ENCODE data around the gene DDN. TPM values are rescaled to one million over a fixed set of nuclear protein-coding genes. Genes with fewer than 3 reads are reported as not detected.

DDN gene
- total RNA-seq, 1 donor from 2014 or later, result not detected

DNA sequence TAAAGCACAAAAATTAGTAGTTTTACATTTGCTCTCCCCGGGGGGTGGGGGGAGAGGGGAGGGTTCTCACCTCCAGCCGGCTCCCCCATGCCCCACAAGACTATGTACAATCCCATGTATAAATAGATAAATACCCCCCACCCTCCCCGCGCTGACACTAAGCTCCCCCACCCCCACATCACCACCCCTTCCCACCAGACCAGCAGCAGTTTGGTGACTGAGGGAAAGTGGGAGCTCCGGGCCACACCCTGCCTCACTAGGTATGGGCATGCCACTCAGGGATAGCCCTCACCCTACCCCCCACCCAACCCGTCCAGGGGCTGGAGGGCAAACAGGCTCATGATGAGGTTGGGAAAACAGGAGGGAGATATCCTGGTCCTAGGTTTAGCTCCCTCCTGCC, 21.3 kb upstream of the DDN start:
- H3K36me3 ChIP-seq, result peaks cover 39 to 48% of the 10 kb centered on the region in 2 donors
- peak overlapping the region; percentile 86 to 96 for H3K27ac ChIP-seq

DNA sequence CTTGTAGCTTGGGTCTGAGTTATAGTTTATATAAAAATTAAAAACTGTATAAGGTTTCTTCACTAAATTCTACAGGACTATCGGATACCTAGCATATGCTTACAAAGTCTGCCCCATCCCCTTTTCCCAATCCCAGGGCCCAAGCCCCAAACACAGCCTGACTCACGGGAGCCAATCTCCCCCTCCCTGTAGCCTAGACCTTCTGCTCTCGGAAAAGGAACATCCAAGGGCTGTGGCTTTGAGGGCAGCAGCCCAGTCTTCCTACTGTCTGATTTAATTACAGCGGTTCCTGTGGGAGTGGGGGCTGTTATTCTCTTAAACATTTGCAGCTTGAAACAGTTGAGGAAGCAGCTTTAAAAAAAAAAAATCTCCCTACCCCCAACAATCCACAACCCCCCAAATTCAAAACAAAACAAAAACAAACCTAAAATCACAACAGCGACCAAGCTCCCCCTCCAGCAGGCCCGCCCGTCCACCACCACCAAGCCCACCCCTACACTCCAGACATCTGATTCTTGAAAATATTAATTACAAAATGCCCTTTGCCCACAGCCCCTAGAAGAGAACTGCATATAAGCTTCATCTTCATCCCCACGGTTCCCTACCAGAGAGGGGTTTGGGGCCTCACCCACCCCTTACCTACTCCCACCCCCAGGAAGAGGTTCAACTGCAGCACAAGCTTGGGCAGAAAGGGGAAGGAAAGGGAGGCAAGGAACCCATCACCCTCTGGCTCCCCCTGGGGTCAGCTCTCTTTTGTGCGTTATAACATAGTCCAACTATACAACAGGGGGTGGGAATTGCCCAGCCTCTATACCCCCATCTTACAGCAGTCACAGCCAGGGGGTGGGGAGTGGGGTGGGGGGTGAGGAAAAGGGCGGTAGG, 20.5 kb upstream of the DDN start:
- intact Hi-C loops (cut with DNase I), result loop anchor here (5.0 kb wide), 2 partner anchors 38 to 88 kb away; no protein-coding TSS in a partner anchor
- DNase-seq (ENCODE audit: low spot score in 2 of 2), result no peak

More for the DNA sequence above, 21.3 kb upstream of the DDN start:
- Histone ChIP-seq H3K4me1 (peaks cover 0 to 6% of the 10 kb centered on the region in 2 donors), H3K9me3 (no peaks in the 10 kb centered on the region), H3K27me3 (no peaks in the 10 kb centered on the region), H3K4me3 (no peak overlapping the region)
- intact Hi-C loops (cut with DNase I), result no loop called here
- no peak for DNase-seq (ENCODE audit: low spot score in 2 of 2)
- TF ChIP-seq, protein P1, sequence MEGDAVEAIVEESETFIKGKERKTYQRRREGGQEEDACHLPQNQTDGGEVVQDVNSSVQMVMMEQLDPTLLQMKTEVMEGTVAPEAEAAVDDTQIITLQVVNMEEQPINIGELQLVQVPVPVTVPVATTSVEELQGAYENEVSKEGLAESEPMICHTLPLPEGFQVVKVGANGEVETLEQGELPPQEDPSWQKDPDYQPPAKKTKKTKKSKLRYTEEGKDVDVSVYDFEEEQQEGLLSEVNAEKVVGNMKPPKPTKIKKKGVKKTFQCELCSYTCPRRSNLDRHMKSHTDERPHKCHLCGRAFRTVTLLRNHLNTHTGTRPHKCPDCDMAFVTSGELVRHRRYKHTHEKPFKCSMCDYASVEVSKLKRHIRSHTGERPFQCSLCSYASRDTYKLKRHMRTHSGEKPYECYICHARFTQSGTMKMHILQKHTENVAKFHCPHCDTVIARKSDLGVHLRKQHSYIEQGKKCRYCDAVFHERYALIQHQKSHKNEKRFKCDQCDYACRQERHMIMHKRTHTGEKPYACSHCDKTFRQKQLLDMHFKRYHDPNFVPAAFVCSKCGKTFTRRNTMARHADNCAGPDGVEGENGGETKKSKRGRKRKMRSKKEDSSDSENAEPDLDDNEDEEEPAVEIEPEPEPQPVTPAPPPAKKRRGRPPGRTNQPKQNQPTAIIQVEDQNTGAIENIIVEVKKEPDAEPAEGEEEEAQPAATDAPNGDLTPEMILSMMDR (IDR thresholded peaks at IDR 0.05), result no peak

DNA sequence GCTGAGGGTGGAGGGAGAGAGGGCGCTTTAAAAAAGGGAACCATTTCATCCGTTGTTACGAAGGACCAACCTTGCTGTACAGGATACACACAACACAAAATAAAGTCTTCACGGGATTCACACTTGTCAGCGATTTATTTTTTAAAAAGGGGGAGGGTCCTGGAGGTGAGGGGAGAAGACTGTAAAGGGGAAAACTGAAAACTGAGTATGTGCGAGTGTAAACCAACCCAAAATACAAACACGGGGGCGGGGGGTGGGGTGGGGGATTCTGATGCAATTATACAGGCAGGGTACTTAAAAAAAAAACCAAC, 19.9 kb upstream of the DDN start:
- Histone ChIP-seq H3K27me3 (no peaks in the 10 kb centered on the region), H3K27ac (peak overlapping the region; percentile 86 to 96), H3K4me1 (peaks cover 0 to 6% of the 10 kb centered on the region in 2 donors), H3K4me3 (peak overlapping the region; percentile 85 to 87), H3K36me3 (peaks cover 27 to 35% of the 10 kb centered on the region in 2 donors), H3K9me3 (no peaks in the 10 kb centered on the region)
- intact Hi-C loops (cut with DNase I), result loop anchor here (5.0 kb wide), 2 partner anchors 38 to 88 kb away; no protein-coding TSS in a partner anchor
- TF ChIP-seq, protein P1 (IDR thresholded peaks at IDR 0.05), result no peak
- no peak for DNase-seq (ENCODE audit: low spot score in 2 of 2)

More for the DNA sequence above, 20.5 kb upstream of the DDN start:
- no peaks in the 10 kb centered on the region for H3K9me3 ChIP-seq
- H3K36me3 ChIP-seq, result peaks cover 31 to 41% of the 10 kb centered on the region in 2 donors
- H3K27me3 ChIP-seq, result no peaks in the 10 kb centered on the region
- TF ChIP-seq, protein P1 (IDR thresholded peaks at IDR 0.05), result peak in 1 of 3 experiments; percentile 13
- peak overlapping the region; percentile 86 to 96 for H3K27ac ChIP-seq
- H3K4me3 ChIP-seq, result peak overlapping the region; percentile 85 to 87
- H3K4me1 ChIP-seq, result peaks cover 0 to 6% of the 10 kb centered on the region in 2 donors

DNA sequence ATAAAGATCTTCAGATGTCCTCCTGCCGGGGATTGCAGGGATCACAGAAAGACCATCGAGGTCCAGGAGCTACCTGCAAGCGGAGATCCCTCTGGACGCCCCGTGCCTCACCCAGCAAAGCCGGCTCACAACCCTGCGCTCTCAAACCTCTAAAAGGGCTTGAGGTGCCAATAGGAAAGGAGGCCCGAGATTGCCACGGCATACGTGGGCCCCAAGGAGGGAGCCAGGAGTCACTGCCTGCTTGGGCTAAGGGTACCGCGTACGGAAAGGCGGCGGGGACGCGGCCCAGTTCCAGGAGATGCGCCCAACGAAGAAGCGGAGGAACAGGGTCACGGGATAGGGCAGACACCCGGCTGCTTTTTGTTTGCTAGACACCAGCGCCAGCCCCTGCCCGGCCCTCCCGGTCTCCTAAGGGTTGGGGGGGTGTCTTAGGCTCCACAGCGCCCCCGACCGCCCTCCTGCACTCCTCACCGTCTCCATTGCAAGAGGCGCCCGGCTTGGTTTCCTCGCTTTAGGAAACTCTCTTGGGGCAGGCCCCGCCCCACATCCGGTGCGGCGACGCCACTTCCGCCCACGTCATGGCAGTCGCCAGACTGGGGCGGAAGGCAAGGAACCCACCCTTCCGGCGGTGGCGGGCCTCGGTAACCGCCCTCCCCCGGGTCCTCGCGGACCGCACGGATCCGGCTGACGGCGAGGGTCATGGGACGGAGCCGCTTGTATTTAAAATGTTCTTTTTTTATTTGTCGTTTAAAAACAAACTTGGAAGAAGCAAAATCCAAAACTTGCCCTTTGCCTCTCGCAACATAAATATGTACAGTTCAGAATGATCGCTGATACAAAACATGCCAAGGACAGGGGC, 19.3 kb upstream of the DDN start, which contains the start of gene PRKAG1:
PRKAG1 (minus strand) TSS at position 516 of the 859 bp plus-strand sequence; CDS start at position 480, 36 bp downstream.
- intact Hi-C loops (cut with DNase I), result loop anchor here (1.0 to 5.0 kb wide), 3 partner anchors 39 to 89 kb away; no protein-coding TSS in a partner anchor
- H3K36me3 ChIP-seq, result peaks cover 23 to 29% of the 10 kb centered on the region in 2 donors
- H3K9me3 ChIP-seq, result no peaks in the 10 kb centered on the region
- peak within 1 kb of the TSS; percentile 85 to 87 for H3K4me3 ChIP-seq
- peak within 1 kb of the TSS; percentile 86 to 96 for H3K27ac ChIP-seq
- H3K27me3 ChIP-seq, result no peaks in the 10 kb centered on the region
- TF ChIP-seq, protein P1 (IDR thresholded peaks at IDR 0.05), result peak; percentile 5 to 56 (median 55)
- peak; percentile 87 to 98 for DNase-seq (ENCODE audit: low spot score in 2 of 2)
- peaks cover 0 to 6% of the 10 kb centered on the region in 2 donors for H3K4me1 ChIP-seq

- Histone ChIP-seq H3K4me3 (peak overlapping the region; percentile 85 to 87), H3K4me1 (peaks cover 0 to 6% of the 10 kb centered on the region in 2 donors), H3K27me3 (no peaks in the 10 kb centered on the region), H3K27ac (peak overlapping the region; percentile 86 to 96), H3K9me3 (no peaks in the 10 kb centered on the region), H3K36me3 (peaks cover 18 to 24% of the 10 kb centered on the region in 2 donors)
- intact Hi-C loops (cut with DNase I), result loop anchor here (1.0 to 5.0 kb wide), 3 partner anchors 39 to 89 kb away; no protein-coding TSS in a partner anchor
- TF ChIP-seq, protein P1 (IDR thresholded peaks at IDR 0.05), result no peak
- no peak for DNase-seq (ENCODE audit: low spot score in 2 of 2)
Measured at GRCh38 chr12:49017891-49018260, 18.7 kb upstream of the DDN start.

Data from ascending aorta (tissue), 2 donors.